Hepatic stellate cell (primary cell): Measurements from ENCODE around the gene RRAS2.
"Not testable (repeated sequence)": the region's sequence is repeated elsewhere in the genome, so short reads cannot be mapped to it uniquely, and the experiment has no call there.

Experiments used
- DNase-seq: peaks from one replicate; pipeline ENCODE4 v3.0.0; 2011; ENCODE audit warnings: low spot score

RRAS2 gene

GRCh38 chr11:14306481-14306880 lies 52.5 kb downstream of the RRAS2 start:
- DNase-seq: no peak

- no peak for DNase-seq
Measured at GRCh38 chr11:14305649-14306048, 53.3 kb downstream of the RRAS2 start.

- DNase-seq: no peak
Measured at GRCh38 chr11:14304601-14305000, 54.4 kb downstream of the RRAS2 start.

GRCh38 chr11:14300661-14301304 lies 58.2 kb downstream of the RRAS2 start:
- DNase-seq: peak; percentile 48

GRCh38 chr11:14299921-14300320 lies 59.1 kb downstream of the RRAS2 start:
- no peak for DNase-seq

GRCh38 chr11:14290422-14290821 lies 68.6 kb downstream of the RRAS2 start:
- no peak for DNase-seq

- DNase-seq: peak; percentile 62
Measured at GRCh38 chr11:14288189-14288935, 70.6 kb downstream of the RRAS2 start.

GRCh38 chr11:14278869-14279268 lies 80.1 kb downstream of the RRAS2 start:
- not testable (repeated sequence) for DNase-seq

GRCh38 chr11:14275076-14275475 lies 83.9 kb downstream of the RRAS2 start:
- no peak for DNase-seq

- no peak for DNase-seq
Measured at GRCh38 chr11:14273895-14274294, 85.1 kb downstream of the RRAS2 start.

GRCh38 chr11:14270690-14271542 lies 88.1 kb downstream of the RRAS2 start:
- no peak for DNase-seq

GRCh38 chr11:14269692-14270573 lies 89.0 kb downstream of the RRAS2 start:
- no peak for DNase-seq

- DNase-seq: no peak
Measured at GRCh38 chr11:14267861-14268635, 90.9 kb downstream of the RRAS2 start.

- DNase-seq: no peak
Measured at GRCh38 chr11:14266622-14267021, 92.4 kb downstream of the RRAS2 start.

GRCh38 chr11:14264966-14265365 lies 94.0 kb downstream of the RRAS2 start:
- no peak for DNase-seq

- DNase-seq: no peak
Measured at GRCh38 chr11:14262271-14262846, 96.6 kb downstream of the RRAS2 start.

- DNase-seq: no peak
Measured at GRCh38 chr11:14261066-14261465, 97.9 kb downstream of the RRAS2 start.

GRCh38 chr11:14259878-14260277 lies 99.1 kb downstream of the RRAS2 start:
- no peak for DNase-seq

- no peak for DNase-seq
Measured at GRCh38 chr11:14259186-14259784, 99.7 kb downstream of the RRAS2 start.
